ENCODE measurements around the gene COX20.
"Not testable (repeated sequence)": the region's sequence is repeated elsewhere in the genome, so short reads cannot be mapped to it uniquely, and the experiment has no call there.

COX20 gene, protein sequence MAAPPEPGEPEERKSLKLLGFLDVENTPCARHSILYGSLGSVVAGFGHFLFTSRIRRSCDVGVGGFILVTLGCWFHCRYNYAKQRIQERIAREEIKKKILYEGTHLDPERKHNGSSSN

DNA sequence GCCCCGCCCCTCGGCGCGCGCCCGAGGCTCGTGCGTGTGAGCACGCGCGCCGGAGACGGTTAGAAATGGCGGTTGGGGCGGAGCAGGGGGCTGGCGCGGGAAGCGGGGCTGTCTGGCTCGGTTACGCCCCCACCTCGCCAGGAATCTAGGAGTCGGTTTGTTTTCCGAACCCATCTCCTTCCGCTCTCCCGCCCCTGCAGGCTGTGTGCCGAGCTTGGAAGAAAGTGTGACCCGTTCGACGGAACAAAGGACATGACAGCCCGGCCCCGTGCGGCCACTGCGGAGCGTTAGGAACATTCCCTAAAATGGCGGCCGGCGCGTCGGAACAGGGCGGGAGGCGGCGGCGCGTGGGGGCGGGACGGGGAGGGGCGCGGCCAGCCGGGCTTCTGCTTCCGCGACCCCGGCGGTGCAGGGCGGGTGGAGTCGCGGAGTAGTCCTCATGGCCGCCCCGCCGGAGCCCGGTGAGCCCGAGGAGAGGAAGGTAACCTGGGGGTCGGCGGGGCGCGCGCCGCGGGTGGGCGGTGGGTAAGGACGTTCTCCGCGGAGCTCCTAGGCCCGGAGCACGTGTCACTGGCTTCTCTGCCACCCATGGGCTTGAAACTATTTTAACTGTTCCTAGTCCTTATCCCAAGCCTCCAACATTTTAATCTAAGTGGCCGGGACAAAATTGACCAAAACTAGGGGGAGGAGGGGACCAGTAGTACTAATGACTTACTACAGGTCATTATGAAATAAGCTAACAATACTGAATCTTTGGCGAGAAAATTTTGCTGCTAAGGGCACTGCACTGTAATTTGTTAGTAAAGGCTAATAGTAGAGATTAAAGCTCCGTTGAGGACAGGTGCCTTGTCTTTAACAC lies at the start of gene COX20:
Gene COX20 (plus strand): TSS at position 383 of the 859 bp plus-strand sequence. CDS start 57 bp downstream, at position 440.
- DNase-seq = no peak

DNA sequence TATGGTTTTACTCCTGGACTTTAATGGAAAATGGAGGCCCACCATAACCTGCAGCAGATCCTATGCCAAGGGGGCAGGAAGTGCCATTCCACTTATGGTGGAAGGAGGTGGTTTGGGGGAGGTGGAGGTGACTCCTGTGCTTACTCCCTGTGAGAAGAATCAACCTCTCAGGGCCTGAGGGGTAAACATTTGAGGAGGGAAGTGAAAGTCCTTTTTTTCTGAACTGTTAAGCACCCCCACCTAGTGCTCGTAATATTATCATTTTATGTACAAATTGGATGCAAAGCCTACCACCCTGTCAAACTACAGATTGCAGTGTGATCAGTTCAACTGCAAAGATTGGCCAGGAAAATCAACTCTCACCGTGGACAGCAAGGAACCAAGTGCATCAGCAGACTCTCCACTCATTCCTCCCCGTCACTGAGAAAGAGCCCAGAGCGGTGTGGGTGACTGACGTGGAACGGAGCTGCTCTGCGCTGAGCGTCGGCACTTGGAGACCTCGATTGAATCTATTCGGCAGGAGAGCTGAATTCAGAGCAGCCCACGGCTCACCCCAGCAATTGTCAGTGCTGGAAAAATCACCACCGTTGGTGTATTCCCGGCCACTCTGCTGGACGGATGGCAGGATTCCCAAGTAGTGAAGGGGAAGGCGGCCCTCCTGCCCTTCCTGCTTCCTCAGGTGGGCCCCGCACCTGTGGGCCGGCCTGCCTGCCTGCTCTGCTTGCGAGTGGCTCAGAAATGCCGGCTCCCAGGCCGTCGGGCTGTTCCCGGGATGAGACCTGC lies 46.8 kb upstream of the COX20 start:
- DNase-seq = no peak

DNA sequence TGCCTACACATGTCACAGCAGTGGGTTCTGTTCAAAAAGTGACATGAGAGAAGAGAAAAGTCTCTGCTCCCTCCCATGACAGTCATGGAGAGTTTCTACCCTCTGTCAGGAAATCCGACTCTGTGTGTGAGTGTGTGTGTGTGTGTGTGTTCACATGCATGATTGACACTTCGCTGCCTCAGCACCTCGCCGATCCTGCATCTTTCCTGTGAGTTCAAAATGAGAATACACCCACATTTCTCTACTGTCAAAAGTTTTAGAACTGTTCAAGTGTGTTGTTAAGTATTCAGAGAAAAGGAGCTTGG lies 46.2 kb upstream of the COX20 start:
- DNase-seq = no peak

DNA sequence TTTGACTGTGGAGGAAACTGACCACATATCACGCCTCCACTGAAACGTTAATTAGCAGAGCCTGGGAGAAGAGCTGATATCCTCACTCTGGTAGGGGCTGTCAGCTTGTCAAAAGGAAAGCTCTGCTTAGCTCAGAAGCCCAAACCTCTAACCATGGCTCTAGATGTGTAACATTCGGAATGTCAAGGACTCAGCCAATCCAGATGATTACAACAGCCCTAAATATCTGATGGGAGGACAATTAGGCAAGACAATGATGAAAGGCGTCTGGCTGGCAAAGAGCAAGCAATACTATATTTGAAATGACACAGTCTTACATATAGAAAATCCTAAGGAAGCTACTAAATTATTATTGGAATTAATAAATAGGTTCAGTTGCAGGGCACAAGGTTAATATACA lies 45.7 kb upstream of the COX20 start:
- DNase-seq = no peak

DNA sequence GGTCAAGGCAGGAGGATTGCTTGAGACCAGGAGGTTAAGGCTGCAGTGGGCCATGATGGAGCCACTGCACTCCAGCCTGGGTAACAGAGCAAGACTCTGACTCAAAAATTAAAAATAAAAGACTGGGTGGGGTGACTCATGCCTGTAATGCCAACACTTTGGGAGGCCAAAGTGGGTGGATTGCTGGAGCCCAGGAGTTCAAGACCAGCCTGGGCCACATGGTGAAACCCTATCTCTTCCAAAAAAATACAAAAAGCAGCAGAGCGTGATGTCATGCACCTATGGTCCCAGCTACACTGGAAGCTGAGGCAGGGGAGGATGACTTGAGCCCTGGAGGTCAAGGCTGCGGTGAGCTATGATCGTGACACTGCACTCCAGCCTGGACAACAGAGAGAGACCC lies 44.4 kb upstream of the COX20 start:
- no peak for DNase-seq

DNA sequence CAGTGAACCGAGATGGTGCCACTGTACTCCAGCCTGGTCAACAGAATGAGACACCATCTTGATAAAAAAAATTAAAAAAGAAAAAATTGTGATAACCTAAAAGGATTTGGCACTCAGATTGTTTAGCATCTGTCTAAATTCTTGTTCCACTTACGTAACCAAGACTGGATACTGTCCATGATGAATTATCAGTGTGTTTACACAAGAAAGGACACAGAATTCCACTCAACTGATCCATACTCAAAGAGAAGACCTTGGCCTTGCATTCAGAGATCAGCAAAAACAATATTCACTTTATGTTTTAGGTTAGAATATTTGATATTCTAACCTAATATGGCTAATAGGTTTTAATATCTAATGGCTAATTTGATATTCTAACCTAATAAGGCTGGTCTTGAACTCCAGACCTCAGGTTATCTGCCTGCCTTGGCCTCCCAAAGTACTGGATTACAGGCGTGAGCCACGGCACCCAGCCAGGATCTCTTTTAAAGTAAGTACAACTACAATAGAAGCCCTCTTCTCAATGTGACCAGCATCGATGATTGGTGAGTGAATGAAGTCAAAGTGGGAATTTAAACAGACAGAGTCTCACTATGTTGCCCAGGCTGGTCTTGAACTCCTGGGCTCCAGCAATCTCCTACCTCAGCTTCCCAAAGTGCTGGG lies 43.1 kb upstream of the COX20 start:
- no peak for DNase-seq

DNA sequence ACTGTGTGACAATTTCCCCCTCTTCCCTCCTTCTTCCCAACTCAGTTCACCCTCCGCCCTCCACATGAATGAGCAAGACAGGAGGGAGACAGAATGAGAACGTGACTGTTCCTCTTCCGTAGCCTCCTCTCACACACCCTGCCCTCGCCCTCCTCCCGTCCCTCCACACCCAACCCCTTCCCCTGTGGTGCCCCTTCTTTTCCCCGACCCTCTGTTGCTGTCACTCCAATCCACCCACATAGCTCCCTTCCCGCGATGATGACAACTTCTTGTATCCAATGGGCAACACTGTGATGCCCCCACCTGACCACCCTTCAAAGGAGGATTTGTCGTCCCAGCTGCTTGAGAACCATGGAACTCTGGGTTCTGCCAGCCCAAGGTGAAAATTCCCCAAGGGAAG lies 41.4 kb upstream of the COX20 start:
- DNase-seq = no peak

DNA sequence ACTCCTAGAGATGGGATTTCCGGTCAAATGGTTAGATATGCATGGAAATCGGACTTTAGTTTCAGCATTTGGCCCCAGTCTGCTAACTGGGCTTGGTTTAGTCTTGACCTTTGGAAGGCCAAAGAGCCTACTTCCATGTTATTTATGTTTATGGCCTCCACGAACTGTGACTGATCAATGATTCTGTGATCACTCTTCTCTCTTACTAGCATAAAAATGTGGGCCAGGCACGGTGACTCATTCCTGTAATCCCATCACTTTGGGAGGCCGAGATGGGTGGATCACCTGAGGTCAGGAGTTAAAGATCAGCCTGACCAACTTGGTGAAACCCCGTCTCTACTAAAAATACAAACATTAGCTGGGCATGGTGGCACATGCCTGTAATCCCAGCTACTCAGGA lies 40.9 kb upstream of the COX20 start:
- DNase-seq = not testable (repeated sequence)

DNA sequence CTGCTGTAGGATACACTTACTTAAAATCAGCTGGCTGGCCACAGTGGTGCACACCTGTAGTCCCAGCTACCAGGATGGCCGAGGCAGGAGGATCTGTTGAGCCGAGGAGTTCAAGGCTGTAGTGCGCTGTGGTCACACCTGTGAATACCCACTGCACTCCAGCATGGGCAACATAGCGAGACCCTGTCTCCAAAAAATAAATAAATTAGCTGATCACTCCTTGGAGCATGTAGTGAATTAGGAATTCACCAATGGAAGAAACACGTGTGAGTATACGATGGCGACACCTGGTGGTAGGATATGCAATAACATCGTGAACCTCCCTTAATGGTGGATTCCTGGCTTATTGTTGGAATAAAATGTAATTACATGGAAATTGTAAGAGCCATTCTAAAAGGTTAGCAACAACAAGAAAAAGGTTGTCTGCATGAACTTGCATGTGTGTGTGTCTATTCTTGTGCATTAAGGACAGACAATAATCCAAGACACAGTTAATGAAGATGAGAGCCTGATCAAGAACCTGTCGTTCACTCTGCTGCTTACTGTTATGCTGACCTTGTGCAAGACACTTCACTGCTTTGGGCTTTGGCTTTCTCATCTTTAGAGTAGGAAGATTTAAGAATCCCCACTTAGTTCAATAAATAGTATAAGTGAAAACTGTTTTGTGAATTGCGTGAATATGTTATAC lies 38.6 kb upstream of the COX20 start:
- DNase-seq = peak; percentile 78

DNA sequence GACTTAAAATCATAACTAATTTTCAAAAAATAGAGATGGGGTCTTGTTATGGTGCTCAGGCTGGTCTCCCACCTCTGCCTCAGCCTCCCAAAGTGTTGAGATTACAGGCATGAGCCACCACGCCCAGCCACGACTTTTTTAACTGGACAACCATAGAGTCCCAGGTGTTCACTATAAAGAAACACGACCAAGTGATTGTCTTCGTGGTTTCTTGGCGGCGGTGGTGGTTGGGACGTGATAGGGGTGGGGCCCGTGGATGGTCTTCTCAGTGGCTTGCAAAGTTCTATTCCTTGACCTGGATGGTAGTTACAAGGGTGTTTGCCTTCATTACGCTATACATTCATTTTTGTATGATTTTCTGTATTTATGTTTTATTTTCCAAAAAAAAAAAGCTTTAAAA lies 34.6 kb upstream of the COX20 start:
- no peak for DNase-seq

DNA sequence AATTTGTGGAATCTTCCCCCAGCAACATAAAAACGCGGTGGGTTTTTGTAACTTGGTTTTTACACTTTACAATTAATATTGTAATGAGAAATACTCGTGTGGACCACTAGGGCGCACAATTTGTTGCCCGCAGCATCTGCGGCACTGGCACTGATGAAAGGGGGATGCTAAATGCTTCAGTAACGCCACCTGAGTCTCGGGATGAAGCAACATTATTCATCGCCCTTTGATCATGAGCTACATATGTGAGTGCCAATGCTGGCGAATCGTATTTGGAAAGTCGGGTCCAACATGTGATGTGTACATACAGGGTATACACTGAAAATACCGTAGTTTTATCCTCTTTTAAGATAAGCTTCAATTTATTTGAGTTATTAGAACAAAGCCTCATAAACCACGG lies 34.2 kb upstream of the COX20 start:
- peak; percentile 68 for DNase-seq

DNA sequence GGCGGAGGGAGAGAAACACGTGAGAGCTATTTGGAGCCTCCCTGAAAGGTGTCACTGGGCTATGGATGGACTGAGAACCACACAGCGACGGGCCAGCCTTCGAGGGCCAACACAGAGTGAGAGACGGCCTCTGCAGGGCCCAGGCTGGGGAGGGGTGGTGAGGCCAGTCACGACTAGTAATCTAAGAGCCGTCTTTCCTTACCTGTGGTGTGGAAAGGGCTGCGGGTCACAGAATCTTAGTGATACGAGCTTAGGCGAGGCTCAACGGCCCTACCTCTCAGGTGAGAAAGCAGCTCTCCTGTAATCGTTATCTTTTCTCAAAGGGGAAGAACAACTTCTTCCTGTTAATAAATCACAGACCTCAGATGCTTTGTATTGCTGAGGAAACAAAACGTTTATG lies 33.4 kb upstream of the COX20 start:
- DNase-seq = no peak

DNA sequence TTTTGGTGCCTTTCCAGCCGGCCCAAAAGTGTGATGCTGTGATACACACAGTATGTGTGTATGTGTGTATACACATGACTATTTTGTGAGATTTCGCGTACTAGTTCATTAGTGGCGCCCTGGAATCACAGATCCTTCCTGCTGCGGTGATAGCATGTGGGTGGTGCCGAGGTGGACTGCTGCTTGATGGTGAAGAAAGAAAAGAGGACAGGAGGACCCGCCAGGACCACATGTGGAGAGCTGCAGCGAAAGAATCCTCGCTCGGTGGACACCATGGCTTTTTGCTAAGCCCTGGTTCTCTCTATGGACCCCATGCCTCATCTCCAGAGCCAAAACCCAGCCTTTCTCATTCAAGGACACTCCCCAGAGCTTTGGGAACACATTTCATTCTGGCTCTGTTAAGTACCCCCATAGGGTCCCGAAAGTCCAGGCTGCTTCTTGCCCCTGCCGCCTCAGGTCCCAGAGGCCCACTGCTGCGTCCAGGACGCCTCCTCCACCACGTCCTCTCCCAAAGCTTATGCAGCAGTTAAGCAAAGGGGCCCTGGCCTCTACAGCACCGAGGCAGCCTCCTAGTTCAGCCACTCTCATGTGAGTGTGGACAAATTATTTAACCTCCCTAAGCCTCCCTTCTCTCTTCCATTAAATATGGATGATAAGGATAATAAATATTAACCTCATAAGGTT lies 32.8 kb upstream of the COX20 start:
- no peak for DNase-seq

DNA sequence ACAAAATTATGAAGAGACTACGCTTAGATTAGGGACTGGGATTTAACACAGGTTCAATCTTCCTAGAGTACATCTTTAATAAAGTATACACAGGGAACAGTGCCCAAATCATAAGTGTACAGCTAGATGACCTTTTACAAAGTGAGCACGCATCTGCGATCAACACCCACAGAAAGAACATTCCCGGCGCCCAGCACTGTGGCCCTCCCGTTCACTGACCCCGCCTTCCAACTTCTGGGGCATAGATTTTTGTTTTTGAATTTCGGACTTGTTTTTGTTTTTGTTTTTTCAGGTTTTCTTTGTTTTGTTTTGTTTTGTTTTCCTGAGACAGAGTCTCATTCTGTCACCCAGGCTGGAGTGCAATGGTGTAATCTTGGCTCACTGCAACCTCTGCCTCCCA lies 30.6 kb upstream of the COX20 start:
- no peak for DNase-seq

DNA sequence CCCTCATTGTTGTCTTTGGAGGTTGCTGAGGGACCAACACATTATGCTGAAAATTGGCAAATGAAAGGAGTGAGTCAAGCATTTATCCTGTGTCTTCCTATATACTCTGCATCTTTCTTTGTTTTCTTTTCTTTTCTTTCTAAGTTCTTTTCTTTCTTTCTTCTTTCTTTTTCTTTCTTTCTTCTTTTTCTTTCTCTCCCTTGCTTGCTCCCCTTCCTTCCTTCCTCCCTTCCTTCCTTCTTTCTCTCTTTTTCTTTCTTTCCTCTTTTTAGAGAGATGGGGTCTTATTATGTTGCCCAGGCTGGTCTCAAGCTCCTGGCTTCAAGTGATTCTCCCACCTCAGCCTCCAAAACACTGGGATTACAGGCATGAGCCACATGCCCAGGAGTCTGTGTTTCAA lies 28.3 kb upstream of the COX20 start:
- DNase-seq = no peak

DNA sequence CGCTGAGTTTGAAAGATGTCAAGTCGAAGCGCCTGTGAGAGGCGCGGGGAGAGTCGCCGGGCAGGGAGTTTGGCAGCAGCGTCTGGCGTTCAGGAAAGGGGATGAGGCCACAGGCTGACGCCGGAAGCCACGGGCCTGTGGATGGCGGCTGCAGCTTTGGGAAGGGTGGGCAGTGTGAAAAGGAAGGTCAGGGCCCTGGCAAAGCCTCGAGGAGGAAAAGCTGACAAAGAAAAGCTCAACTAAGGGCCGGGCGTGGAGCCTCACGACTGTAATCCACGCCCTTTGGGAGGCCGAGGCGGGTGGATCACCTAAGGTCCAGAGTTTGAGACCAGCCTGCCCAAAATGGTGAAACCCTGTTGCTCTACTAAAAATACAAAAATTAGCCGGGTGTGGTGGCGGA lies 25.2 kb upstream of the COX20 start:
- DNase-seq = no peak

DNA sequence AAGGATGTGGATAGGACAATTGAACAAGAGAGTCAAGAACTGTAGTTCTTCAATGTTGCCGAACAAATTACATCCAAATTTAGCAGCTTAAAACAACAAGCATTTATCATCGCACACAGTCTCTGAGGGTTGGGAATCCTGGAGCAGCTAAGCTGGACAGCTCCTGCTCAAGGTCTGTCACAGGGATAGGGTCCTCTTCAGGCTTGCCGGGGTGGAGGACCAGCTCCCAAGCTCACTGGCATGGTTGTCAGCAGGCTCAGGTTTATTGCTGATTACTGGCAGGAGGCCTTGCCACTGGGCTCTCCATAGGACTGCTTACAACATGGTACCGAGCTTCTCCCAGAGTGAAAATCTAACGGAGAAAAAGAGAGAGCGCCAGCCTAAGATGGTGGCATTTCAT lies 22.1 kb upstream of the COX20 start:
- no peak for DNase-seq

DNA sequence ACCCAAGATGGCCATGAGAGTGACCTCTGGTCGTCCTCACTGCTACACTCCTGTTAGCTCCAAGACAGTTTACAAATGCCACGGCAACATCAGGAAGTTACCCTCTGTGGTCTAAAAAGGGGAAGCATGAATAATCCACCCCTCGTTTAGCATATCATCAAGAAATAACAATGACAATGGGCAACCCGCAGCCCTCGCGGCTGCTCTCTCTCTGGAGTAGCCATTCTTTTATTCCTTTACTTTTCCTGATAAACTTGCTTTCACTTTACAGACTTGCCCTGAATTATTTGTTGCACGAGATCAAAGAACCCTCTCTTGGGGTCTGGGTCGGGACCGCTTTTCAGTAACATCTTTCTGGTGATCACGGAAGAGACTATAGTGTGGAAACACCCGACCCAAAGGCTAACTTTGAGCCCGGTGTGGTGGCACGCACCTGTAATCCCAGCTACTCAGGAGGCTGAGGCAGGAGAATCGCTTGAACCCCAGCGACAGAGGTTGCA lies 19.8 kb upstream of the COX20 start:
- no peak for DNase-seq

DNA sequence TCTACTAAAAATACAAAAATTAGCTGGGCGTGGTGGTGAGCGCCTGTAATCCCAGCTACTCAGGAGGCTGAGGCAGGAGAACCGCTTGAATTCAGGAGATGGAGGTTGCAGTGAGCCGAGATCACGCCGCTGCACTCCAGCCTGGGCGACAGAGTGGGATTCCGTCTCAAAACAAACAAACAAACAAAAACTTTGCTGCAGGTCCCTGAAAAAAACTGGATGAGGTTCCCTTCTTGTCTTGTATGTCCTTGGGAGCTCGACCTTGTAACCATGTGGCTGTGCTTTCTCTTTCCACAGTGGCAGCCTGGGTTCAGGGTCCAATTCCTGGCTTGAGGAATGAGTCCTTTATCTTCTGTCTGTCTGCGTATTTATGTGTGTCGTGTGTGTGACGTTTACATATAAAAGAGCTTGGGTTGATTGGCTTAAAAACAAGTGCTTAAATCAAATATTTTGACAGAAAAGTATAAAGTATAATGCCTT lies 18.0 kb upstream of the COX20 start:
- no peak for DNase-seq

DNA sequence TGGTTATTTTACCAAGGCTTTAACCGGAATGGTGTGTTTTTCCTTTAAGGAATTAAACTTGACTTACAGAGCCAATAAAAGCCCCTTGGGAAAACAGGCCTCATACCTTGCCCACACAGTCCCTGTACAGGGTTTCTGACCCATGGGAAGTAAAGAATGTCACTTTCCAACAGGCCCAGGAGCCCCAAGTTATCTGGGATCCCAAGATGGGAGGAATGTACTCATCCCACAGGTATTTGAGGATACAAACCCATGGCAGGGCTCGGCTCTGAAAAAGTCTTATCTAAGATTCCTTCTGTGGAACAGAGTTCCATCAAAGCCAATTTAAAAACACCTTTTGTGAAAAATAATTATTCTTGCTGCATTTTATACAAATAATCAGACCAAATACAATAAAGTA lies 15.3 kb upstream of the COX20 start:
- no peak for DNase-seq

DNA sequence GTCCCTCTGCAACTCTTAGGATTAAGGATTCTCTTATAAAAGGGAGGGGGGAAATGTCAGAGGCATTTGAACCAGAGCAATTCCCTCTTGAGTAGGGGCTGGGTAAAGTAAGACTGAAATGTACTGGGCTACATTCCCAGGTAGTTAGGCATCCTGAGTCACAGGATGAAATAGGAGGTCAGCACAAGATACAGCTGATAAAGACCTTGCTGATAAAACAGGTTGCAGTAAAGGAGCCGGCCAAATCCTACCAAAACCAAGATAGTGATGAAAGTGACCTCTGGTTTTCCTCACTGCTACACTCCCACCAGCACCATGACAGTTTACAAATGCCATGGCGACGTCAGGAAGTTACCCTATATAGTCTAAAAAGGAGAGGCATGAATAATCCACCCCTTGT lies 14.3 kb upstream of the COX20 start:
- no peak for DNase-seq

DNA sequence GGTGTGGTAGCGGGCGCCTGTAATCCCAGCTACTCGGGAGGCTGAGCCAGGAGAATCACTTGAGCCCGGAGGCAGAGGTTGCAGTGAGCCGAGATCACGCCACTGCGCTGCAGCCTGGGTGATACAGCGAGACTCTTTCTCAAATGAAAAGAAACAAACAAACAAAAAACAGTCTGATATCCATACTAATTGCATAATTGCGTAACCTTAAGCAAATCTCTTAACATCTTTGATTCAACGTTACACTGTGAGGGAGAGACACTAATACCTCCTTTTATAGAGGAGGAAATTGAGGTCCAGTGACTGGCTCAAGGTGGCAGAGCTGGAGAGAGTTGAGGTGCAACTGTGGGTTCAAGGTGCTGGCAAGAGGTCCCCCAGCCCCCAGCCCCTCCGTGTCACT lies 12.6 kb upstream of the COX20 start:
- no peak for DNase-seq

Data from activated CD8-positive, alpha-beta memory T cell treated with anti-CD3 and anti-CD28 coated beads for 24 hours (primary cell).